ENCODE results near the gene MYL5.

DNA sequence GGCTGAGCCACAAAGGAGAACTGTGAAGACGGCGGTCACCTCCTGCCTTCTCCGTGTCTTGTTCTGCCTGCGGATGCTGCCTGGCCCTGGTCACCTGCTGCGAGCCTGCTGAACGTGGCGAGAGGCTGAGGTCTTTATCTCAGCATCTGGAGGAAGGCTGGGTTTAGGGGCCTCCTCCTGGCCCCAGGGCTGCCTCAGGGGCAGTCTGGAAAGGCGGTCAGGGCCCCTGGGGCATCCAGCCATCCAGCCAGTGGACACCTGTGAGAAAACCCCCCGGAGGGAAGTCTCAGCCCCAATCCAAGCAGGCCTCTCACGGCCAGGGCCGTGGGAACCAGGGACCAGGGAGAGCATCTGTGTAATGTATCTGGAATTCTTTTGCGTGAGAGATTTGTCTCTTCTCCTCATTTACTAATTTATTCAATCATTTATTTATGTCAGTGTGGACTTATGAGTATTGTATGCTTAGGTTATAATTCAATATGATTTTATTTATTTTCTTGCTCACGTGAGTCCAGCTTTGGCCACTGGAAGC lies 37.6 kb upstream of the MYL5 start:
- TF ChIP-seq, protein P1, sequence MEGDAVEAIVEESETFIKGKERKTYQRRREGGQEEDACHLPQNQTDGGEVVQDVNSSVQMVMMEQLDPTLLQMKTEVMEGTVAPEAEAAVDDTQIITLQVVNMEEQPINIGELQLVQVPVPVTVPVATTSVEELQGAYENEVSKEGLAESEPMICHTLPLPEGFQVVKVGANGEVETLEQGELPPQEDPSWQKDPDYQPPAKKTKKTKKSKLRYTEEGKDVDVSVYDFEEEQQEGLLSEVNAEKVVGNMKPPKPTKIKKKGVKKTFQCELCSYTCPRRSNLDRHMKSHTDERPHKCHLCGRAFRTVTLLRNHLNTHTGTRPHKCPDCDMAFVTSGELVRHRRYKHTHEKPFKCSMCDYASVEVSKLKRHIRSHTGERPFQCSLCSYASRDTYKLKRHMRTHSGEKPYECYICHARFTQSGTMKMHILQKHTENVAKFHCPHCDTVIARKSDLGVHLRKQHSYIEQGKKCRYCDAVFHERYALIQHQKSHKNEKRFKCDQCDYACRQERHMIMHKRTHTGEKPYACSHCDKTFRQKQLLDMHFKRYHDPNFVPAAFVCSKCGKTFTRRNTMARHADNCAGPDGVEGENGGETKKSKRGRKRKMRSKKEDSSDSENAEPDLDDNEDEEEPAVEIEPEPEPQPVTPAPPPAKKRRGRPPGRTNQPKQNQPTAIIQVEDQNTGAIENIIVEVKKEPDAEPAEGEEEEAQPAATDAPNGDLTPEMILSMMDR (IDR thresholded peaks at IDR 0.05; ENCODE audit: poor library complexity, severe bottlenecking) = no peak
- no peak for TF ChIP-seq POLR2AphosphoS5 (IDR thresholded peaks at IDR 0.05)
- no peak for TF ChIP-seq EZH2 (IDR thresholded peaks at IDR 0.05; ENCODE audit: borderline replicate concordance, insufficient read depth, low read length, poor library complexity, severe bottlenecking)
- TF ChIP-seq, protein P2, sequence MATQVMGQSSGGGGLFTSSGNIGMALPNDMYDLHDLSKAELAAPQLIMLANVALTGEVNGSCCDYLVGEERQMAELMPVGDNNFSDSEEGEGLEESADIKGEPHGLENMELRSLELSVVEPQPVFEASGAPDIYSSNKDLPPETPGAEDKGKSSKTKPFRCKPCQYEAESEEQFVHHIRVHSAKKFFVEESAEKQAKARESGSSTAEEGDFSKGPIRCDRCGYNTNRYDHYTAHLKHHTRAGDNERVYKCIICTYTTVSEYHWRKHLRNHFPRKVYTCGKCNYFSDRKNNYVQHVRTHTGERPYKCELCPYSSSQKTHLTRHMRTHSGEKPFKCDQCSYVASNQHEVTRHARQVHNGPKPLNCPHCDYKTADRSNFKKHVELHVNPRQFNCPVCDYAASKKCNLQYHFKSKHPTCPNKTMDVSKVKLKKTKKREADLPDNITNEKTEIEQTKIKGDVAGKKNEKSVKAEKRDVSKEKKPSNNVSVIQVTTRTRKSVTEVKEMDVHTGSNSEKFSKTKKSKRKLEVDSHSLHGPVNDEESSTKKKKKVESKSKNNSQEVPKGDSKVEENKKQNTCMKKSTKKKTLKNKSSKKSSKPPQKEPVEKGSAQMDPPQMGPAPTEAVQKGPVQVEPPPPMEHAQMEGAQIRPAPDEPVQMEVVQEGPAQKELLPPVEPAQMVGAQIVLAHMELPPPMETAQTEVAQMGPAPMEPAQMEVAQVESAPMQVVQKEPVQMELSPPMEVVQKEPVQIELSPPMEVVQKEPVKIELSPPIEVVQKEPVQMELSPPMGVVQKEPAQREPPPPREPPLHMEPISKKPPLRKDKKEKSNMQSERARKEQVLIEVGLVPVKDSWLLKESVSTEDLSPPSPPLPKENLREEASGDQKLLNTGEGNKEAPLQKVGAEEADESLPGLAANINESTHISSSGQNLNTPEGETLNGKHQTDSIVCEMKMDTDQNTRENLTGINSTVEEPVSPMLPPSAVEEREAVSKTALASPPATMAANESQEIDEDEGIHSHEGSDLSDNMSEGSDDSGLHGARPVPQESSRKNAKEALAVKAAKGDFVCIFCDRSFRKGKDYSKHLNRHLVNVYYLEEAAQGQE (IDR thresholded peaks at IDR 0.05; ENCODE audit: borderline replicate concordance) = no peak
- no peak for TF ChIP-seq MXI1 (conservative IDR thresholded peaks at IDR 0.05; ENCODE audit: poor library complexity, severe bottlenecking)
- no peak for TF ChIP-seq EP300 (conservative IDR thresholded peaks at IDR 0.05; ENCODE audit: poor library complexity, severe bottlenecking)
- TF ChIP-seq TAF1 (IDR thresholded peaks at IDR 0.05; ENCODE audit: low read depth) = no peak
- no peak for TF ChIP-seq SMC3 (conservative IDR thresholded peaks at IDR 0.05; ENCODE audit: poor library complexity)
- no peak for TF ChIP-seq RAD21 (conservative IDR thresholded peaks at IDR 0.05)

Data from neural cell (in vitro differentiated cells).